Subcutaneous abdominal adipose tissue (tissue), 5 donors: Measurements from ENCODE around the gene TMEM229B.
"Not testable (repeated sequence)": the region's sequence is repeated elsewhere in the genome, so short reads cannot be mapped to it uniquely, and the experiment has no call there.

ENCODE experiments used
- H3K27ac ChIP-seq: one replicate; pipeline ENCODE4 v1.7.0; 2013; ENCODE audit warnings: low read depth, mild to moderate bottlenecking, inconsistent platforms, low read length, moderate library complexity
- H3K27me3 ChIP-seq, 5 donors: one replicate each; pipeline ENCODE4 v1.7.0; 2013; ENCODE audit warnings: low read length in 5 of 5, inconsistent platforms in 1 of 5; ENCODE audit not compliant: control insufficient read depth in 5 of 5, insufficient read depth in 4 of 5
- H3K36me3 ChIP-seq, 5 donors: one replicate each; pipeline ENCODE4 v1.7.0; 2013; ENCODE audit warnings: low read length in 5 of 5; ENCODE audit not compliant: control insufficient read depth in 5 of 5, insufficient read depth in 5 of 5
- H3K4me1 ChIP-seq, 5 donors: one replicate each; pipeline ENCODE4 v1.7.0; 2013; ENCODE audit warnings: low read length in 5 of 5, mild to moderate bottlenecking in 3 of 5, moderate library complexity in 1 of 5; ENCODE audit not compliant: control insufficient read depth in 5 of 5, insufficient read depth in 5 of 5
- H3K4me3 ChIP-seq, 5 donors: one replicate each; pipeline ENCODE4 v1.7.0; 2013; ENCODE audit warnings: low read length in 5 of 5, low read depth in 1 of 5
- H3K9ac ChIP-seq, 5 donors: one replicate each; pipeline ENCODE4 v1.7.0; 2013; ENCODE audit warnings: low read length in 5 of 5, mild to moderate bottlenecking in 4 of 5, moderate library complexity in 3 of 5
- H3K9me3 ChIP-seq, 5 donors: one replicate each; pipeline ENCODE4 v1.7.0; 2013; ENCODE audit warnings: low read length in 5 of 5; ENCODE audit not compliant: control insufficient read depth in 5 of 5
- donor health status: healthy.
- donor health status: healthy.
- donor health status: healthy.
- donor health status: healthy.
- donor health status: healthy.

TMEM229B gene

GRCh38 chr14:67461996-67462395, 26.5 kb downstream of the TMEM229B start:
- Histone ChIP-seq H3K27ac (no peak overlapping the region), H3K9me3 (no peaks in the 10 kb centered on the region), H3K4me1 (peaks cover 0 to 12% (median 9%) of the 10 kb centered on the region in 5 donors), H3K27me3 (peaks cover 0 to 5% (median 0%) of the 10 kb centered on the region in 5 donors), H3K4me3 (no peak overlapping the region), H3K9ac (no peak overlapping the region), H3K36me3 (no peaks in the 10 kb centered on the region)

DNA sequence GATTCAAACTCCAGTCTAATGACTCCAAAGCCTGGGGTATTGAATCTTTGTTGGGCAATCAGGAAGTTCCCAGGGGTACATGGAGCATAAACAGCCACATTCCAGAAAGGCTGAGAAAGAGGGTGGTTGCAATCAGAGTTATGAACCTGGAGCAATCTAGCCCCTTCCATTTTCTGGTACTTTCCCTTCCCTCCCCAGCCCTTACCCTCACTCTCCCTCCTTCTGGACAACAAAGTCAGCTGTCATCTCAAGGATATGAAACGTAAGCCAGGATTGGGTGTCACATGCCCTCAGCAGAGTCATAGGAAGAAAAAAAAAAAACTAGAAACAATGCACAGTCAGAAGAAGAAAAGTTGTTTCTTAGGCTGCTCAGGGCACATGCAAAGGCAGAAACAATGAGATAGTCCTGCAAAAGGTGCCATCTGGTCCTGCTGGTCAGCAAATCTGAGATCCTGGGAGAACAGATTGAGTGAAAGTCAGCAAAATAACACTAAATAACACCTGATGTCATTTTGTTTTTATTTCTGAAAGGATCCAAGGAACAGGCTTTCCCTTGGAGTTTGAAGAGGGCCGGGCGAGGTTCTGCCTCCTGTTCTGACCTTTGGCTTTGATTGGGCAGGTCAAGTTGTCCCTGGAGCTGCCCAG, 27.1 kb downstream of the TMEM229B start:
- peaks cover 0 to 3% (median 0%) of the 10 kb centered on the region in 5 donors for H3K9me3 ChIP-seq
- peaks cover 0 to 5% (median 0%) of the 10 kb centered on the region in 5 donors for H3K27me3 ChIP-seq
- H3K9ac ChIP-seq = no peak overlapping the region
- H3K4me3 ChIP-seq = no peak overlapping the region
- H3K4me1 ChIP-seq = peaks cover 0 to 12% (median 9%) of the 10 kb centered on the region in 5 donors
- H3K27ac ChIP-seq = no peak overlapping the region
- H3K36me3 ChIP-seq = no peaks in the 10 kb centered on the region

GRCh38 chr14:67459336-67459735, 29.2 kb downstream of the TMEM229B start:
- Histone ChIP-seq H3K36me3 (no peaks in the 10 kb centered on the region), H3K27ac (no peak overlapping the region), H3K4me3 (no peak overlapping the region)

GRCh38 chr14:67457782-67458181, 30.7 kb downstream of the TMEM229B start:
- H3K36me3 ChIP-seq = no peaks in the 10 kb centered on the region
- no peak overlapping the region for H3K9ac ChIP-seq
- no peak overlapping the region for H3K4me3 ChIP-seq
- H3K9me3 ChIP-seq = peaks cover 0 to 3% (median 0%) of the 10 kb centered on the region in 5 donors
- no peak overlapping the region for H3K27ac ChIP-seq
- peaks cover 0 to 5% (median 2%) of the 10 kb centered on the region in 5 donors for H3K27me3 ChIP-seq
- H3K4me1 ChIP-seq = peaks cover 0 to 12% (median 9%) of the 10 kb centered on the region in 5 donors

More at GRCh38 chr14:67459336-67459735, 29.2 kb downstream of the TMEM229B start:
- H3K9ac ChIP-seq = no peak overlapping the region
- H3K4me1 ChIP-seq = peaks cover 0 to 12% (median 9%) of the 10 kb centered on the region in 5 donors
- peaks cover 0 to 3% (median 0%) of the 10 kb centered on the region in 5 donors for H3K9me3 ChIP-seq
- H3K27me3 ChIP-seq = peaks cover 0 to 5% (median 0%) of the 10 kb centered on the region in 5 donors

GRCh38 chr14:67456732-67457131, 31.8 kb downstream of the TMEM229B start:
- H3K4me1 ChIP-seq = peaks cover 0 to 9% (median 6%) of the 10 kb centered on the region in 5 donors
- H3K4me3 ChIP-seq = no peak overlapping the region
- no peak overlapping the region for H3K9ac ChIP-seq
- peaks cover 0 to 3% (median 0%) of the 10 kb centered on the region in 5 donors for H3K9me3 ChIP-seq
- no peak overlapping the region for H3K27ac ChIP-seq
- H3K27me3 ChIP-seq = peaks cover 0 to 5% (median 2%) of the 10 kb centered on the region in 5 donors
- H3K36me3 ChIP-seq = no peaks in the 10 kb centered on the region

DNA sequence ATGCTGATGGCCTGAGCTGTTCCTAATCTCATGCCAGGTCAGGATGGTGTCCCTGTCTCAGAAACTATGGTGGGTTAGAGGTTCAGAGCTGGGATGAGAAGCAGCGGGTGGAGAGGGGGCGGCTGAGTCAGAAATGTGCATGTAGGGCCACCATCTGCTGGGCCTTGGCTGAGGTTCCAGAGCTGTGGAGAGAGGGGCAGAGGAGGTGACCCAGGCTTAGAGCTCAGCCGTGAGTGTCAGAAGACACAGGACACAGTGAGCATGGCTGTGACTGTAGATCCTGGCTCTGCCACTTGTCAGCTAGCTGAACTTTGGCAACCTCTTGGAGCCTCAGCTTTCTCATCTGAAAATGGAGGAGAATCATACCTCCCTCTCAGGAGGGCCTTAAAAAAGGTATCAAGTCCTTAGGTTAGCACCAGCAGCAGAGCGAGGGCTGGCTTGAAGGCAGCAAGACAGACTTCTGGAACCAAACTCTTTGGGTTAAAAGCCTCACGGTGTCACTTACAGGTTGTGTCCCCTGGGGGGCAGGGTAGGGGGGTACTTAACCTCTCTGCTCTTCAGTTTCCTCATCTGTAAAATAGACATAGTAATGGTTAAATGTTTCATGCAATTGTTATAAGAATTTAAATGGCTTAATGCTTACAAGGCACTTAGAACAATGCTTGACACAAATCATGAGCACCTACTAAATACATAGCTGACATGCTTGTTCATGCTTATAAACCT, 34.8 kb downstream of the TMEM229B start:
- no peak overlapping the region for H3K9ac ChIP-seq
- H3K4me3 ChIP-seq = no peak overlapping the region
- H3K27ac ChIP-seq = no peak overlapping the region
- H3K27me3 ChIP-seq = peaks cover 0 to 5% (median 2%) of the 10 kb centered on the region in 5 donors
- peaks cover 0 to 3% (median 0%) of the 10 kb centered on the region in 5 donors for H3K9me3 ChIP-seq
- no peaks in the 10 kb centered on the region for H3K36me3 ChIP-seq
- no peaks in the 10 kb centered on the region for H3K4me1 ChIP-seq

DNA sequence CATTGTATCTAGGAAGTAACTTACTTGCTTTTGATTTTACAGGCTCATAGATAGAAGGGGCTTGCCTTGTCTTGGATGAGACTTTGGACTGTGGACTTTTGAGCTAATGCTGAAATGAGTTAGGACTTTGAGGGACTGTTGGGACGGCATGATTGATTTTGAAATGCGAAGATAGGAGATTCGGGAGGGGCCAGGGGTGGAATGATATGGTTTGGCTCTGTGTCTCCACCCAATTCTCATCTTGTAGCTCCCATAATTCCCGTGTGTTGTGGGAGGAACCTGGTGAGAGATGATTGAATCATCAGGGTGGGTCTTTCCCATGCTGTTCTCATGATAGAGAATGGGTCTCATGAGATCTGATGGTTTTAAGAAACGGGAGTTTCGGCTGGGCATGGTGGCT, 36.9 kb downstream of the TMEM229B start:
- not testable (repeated sequence) for H3K27me3 ChIP-seq, H3K4me1 ChIP-seq, H3K4me3 ChIP-seq, H3K9me3 ChIP-seq, H3K9ac ChIP-seq, H3K27ac ChIP-seq, H3K36me3 ChIP-seq

DNA sequence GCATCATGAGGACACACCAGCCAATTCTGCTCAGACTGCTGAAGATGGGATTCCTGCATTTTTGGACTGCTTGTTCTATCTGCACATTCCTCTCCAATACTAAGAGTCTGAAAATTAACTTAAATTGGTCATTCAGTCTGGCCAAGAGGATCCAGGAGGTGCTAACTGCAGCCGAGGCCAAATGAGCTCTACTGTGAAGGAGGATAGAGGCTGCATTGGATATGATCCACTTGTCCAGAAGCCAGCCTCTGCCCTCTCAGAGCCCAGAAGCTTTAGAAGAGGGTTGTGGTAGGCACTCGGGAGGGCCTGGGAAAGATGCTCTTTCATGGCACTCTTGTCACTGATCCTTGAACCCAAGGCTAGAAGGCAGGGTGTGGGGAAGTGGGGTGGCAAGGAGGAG, 39.4 kb downstream of the TMEM229B start:
- Histone ChIP-seq H3K4me1 (peaks cover 0 to 8% (median 0%) of the 10 kb centered on the region in 5 donors), H3K36me3 (no peaks in the 10 kb centered on the region), H3K27ac (no peak overlapping the region), H3K9ac (no peak overlapping the region), H3K27me3 (peaks cover 0 to 3% (median 0%) of the 10 kb centered on the region in 5 donors), H3K9me3 (no peaks in the 10 kb centered on the region), H3K4me3 (no peak overlapping the region)

DNA sequence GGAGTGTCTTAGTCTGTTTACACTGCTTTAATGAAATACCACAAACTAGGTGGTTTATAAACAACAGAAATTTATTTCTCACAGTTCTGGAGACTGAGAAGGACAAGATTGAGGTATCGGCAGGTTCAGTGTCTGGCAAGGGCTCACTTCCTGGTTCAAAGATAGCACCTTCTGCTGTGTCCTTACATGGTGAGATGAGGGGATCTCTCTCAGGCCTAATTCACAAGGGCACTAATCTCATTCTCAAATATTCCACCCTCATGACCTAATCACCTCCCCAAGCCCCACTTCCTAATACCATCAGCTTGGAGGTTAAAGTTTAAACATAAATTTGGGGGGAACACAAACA, 41.5 kb downstream of the TMEM229B start:
- H3K9me3 ChIP-seq = no peaks in the 10 kb centered on the region
- H3K4me1 ChIP-seq = peaks cover 0 to 8% (median 0%) of the 10 kb centered on the region in 5 donors
- no peak overlapping the region for H3K4me3 ChIP-seq
- no peak overlapping the region for H3K9ac ChIP-seq
- H3K27ac ChIP-seq = no peak overlapping the region
- H3K36me3 ChIP-seq = no peaks in the 10 kb centered on the region
- no peaks in the 10 kb centered on the region for H3K27me3 ChIP-seq

DNA sequence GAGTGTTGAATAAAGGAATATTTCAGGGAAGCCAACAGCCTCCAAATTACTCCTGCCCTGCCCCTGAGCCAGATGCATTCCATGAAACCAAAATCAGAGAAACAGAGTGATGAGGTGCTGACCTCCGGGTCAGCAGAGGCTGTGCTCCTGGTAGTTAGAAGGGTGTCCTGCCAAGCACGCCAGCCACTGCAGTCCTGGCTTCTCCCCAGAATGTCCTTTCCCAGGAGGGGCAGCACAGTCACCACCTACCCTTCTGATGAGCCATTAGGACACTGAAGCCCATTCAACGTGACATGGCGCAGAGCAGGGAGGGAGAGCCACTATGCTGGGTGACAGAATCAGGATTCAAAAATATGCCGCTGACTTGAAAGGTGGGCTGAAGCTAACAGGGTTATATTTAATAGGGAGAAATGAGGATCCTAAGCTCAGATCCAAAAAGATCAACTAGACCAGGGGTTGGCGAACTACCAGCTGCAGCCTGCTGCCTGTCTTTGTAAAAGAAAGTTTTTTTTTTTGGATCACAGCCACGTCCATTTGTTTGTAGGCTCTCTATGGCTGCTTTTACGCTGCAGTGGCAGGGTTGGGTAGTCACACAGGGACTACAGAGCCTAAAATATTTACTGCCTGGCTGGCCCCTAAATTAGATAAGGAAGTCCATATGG, 42.0 kb downstream of the TMEM229B start:
- Histone ChIP-seq H3K27me3 (no peaks in the 10 kb centered on the region), H3K36me3 (no peaks in the 10 kb centered on the region), H3K4me1 (peaks cover 0 to 8% (median 0%) of the 10 kb centered on the region in 5 donors), H3K9ac (no peak overlapping the region), H3K4me3 (no peak overlapping the region), H3K27ac (no peak overlapping the region), H3K9me3 (no peaks in the 10 kb centered on the region)
